Measurements from ENCODE around the gene MCTP1.

MCTP1 gene

DNA sequence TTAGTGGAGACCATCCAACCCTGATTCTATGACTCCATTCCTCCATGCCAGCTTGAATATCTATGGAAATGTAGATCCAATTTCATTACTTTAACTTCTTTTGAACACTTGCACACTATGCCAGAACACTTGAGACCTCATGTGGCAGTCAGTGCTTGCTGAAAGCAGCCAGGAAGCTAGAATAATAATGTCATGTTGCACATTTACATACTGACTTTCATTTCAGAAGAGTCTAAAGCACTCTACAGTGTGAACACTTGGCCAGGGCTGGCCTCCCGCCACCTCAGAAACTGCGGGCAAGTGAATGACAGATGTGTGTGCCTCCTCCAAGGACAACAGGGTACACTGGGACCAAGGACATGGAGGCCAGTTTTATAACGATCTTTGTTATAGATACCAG is 569.1 kb downstream of the MCTP1 start:
- peak in 1 of 58 donors; percentile 2 for DNase-seq

DNA sequence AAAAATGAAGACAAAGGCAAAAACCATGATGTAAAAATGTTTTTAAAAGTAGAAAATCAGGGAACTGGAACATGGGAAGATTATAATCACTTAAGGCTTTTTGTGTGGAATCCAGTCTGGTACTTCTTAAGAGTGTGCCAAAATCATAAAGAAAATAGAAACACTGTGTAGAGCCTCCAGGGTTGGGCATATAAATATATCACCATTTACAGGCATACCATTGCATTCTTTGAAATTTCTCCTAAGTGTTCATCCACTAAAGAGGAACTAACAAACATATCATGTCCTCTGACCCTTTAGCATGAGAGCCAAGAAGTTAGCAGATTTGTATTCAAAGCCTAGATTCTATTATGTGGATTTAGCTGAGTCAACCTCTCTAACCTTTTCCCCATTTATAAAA is 573.1 kb downstream of the MCTP1 start:
- no peak for DNase-seq

- no peak for DNase-seq
Measured at GRCh38 chr5:94709277-94709676, 575.6 kb downstream of the MCTP1 start.

DNA sequence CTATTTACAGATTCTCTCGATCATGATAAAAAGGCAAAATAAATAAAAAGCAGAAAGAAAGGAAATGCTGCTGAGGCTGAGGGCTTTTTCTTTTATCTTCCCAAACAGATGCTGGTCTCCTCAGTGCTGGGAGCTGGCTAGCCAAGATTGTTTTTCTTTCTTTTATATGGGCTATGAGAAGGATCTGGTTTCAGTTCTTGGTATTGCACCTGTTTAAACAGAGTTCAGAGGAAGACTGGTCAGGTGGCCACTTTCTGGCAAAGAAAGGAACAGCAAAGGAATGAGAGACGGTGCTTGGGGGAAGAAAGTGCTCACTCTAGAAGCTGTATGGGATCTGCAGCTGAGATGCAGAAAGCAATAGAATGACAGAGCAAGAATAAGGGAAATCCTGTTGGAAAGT is 577.5 kb downstream of the MCTP1 start:
- no peak for DNase-seq

DNA sequence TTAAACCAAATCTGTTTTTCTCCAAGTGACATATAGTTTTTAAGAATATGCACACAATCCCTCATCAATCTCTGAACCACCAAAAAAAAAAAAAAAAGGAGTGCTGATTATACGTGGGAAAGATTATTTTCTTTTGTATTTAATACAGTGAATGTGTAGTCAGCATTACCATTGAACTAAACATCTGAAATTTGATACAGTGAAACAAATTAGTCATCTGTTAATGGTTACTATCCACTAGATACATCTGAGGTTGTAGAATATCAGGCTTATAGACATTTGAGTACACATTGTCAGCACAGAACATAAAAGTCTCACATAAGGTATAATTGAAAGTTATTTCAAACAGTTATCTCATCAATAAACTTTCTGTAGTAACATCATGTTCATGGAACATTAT is 579.5 kb downstream of the MCTP1 start:
- DNase-seq, result no peak

- no peak for DNase-seq
Measured at GRCh38 chr5:94702729-94703128, 582.2 kb downstream of the MCTP1 start.

DNA sequence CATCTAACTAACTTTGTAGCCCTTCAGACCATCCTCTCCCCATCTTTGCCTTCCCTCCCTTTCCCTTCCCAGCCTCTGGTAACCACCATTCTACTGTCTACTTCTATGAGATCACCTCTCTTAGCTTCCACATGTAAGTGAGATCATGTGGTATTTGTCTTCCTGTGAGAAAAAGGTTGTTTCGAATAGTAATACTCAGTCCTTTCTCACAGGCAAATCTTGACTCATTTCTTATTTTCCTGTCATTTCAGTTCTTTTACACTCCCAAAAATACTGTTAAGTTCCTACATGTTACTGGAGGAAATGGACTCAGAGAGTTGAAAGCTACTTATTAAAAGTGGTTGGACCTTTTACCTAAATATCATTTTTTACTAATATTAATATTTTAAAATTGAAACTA is 584.3 kb downstream of the MCTP1 start:
- DNase-seq, result no peak

- DNase-seq, result no peak
Measured at GRCh38 chr5:94699562-94699961, 585.3 kb downstream of the MCTP1 start.

DNA sequence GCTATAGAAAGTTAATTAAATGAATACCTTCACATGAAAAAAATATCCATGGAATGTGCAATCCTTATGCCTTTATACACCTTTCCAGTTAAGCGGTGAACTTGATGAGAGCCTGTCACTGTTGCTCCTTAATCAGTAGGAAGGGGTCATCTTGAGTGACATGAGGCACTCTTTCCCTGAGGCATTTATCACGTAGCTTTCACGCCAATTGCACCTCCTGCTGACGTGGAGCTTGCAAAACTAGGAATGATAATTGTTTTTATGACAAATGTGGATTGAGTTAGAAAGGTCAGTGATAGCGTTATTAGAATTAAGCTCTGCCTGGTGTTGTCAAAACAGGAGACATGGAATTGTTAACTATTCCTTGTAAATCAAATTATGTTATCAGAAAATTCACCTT is 586.7 kb downstream of the MCTP1 start:
- DNase-seq, result no peak

GRCh38 chr5:94694671-94695070 is 590.2 kb downstream of the MCTP1 start:
- no peak for DNase-seq

DNA sequence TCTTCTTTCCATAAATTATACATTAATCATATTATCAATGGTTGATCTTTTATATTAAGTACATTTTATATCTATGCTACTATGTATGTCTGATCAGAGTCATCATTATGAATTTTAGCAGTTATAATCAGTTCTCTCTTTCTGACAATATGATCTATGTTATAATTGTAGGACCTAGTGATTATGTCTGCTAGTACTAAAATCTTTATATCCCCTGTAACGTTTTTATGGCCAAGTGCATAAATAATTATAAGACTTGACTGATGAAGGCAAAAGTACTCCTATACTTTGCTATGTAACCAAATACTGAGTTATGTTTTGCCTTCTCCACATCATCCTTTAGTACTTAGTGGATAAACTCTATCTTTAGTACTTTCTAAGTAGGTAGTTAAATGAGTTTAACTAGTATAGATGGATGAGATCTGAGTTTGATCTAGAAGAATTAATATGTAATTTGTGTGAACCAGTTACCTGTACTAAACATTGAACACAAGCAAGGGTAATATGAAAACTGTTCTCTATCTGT is 591.0 kb downstream of the MCTP1 start:
- DNase-seq, result no peak

DNA sequence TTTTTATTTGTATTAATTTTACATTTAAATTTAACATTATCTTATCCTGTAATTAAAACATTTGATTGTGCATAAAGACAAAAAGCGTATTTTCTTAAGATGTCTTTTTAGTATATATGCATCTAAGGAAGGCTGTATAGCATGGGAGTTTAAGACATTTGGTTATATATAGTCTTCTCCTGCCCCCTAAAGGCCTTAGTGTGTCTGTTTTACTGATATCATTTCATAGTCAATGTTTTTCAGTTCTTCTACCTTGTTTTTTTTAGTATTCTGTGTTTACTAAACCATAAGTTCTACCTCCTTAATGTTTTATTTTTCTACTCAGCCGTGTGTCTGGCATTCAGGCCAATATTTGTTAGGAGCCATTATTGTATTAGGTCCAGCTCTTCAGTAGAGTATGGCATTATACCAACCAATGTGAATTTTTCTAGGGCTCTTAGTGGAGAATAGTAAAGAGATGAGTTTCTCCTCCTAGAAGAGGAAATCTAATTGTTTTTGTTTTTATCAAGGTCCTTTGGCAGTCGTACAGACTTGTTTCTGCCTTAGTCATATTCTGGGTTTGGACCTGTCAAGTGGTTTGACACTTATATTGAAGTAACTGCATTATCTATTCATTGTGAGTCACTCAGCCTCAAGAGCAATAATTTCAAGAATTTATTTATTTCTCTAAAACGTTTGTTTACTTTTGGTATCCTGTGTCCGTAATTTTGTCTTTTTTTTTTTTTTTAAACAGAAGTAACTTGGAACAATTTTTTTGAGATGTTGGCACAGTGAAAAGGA is 591.7 kb downstream of the MCTP1 start:
- no peak for DNase-seq

DNA sequence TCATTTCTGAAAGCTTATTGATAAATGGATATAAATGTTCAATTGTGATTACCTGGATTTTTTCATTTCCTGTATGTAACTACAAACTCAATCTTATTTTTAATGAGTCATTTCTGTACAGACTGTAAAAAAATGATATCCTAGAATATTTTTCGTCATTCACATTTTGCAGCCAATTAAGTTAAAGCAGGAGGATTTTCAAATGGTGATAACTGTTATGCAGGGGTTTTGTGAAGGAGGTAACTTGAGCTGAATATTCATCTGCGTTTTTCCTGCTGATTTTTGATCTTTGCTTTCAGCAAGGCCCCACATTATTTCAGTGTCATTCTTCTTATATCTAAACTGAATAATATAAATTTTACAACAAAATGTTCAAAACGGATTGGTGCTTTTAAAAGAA is 592.3 kb downstream of the MCTP1 start:
- DNase-seq, result no peak

DNA sequence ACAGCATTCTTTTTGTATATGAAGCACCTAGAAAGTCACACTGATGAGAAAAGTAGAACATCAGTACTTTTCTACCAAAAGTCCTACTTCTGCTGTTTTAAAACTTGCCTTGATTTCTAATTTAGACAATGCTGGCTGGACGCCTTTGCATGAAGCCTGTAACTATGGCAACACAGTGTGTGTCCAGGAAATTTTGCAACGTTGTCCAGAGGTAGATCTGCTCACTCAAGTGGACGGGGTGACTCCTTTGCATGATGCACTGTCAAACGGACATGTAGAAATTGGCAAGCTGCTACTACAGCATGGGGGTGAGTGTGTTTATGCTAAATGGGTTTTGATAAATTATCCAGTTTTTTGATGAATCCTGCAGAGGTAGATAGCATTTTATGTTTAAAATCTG is 592.9 kb downstream of the MCTP1 start:
- peak in 22 of 58 donors; percentile 2 to 41 (median 12) for DNase-seq

DNA sequence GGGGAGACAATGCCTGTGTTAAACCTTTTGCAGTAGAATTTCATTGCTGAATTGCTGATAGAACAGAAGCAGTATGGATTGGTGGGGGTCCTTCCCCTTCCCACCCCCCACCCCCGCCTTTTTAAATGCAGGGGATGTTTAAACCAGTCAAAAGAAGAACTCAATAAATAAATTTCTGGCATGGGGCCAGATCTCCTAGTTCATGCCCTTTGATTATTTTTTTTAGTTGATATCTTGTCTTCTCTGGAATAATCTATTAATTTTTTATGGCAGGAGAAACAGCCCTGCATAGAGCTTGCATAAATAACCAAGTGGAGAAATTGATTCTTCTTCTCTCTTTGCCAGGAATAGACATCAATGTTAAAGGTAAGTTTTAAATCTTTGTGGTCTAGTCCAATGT is 593.6 kb downstream of the MCTP1 start:
- DNase-seq, result no peak

- DNase-seq, result peak in 1 of 58 donors; percentile 4
Measured at GRCh38 chr5:94690778-94691177, 594.1 kb downstream of the MCTP1 start.

GRCh38 chr5:94689908-94690307 is 595.0 kb downstream of the MCTP1 start:
- no peak for DNase-seq

- no peak for DNase-seq
Measured at GRCh38 chr5:94682814-94683520, 601.9 kb downstream of the MCTP1 start.

DNA sequence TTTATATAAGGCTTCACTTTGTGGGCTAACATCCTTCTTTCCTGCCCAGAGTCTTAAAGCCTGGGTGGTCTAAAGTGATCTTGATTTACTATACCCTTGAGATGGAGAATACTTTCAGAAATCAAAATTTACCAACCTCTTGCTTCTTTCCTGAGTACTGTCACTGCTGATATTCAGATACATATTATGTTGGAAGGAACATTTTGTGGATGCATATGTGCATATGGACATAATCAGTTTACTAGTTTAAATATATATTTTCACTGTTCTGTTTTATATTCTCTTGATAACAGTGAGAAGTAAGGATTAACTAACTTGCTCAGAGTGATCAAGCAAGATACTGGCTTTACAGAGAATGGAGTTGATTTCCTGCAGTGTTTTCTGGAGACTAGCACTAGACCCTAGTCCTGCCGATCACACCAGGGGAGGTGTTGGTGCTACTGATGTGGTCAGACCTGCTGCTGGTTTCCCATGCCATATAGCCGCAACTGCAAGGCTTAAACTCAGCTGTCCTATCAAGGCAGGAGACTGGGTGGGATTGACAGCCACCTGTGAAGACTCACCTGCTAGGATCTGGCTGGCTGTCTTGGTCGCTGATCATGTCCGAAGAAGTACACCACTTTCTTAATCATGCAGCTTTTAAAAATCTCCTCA is 608.8 kb downstream of the MCTP1 start:
- no peak for DNase-seq

DNA sequence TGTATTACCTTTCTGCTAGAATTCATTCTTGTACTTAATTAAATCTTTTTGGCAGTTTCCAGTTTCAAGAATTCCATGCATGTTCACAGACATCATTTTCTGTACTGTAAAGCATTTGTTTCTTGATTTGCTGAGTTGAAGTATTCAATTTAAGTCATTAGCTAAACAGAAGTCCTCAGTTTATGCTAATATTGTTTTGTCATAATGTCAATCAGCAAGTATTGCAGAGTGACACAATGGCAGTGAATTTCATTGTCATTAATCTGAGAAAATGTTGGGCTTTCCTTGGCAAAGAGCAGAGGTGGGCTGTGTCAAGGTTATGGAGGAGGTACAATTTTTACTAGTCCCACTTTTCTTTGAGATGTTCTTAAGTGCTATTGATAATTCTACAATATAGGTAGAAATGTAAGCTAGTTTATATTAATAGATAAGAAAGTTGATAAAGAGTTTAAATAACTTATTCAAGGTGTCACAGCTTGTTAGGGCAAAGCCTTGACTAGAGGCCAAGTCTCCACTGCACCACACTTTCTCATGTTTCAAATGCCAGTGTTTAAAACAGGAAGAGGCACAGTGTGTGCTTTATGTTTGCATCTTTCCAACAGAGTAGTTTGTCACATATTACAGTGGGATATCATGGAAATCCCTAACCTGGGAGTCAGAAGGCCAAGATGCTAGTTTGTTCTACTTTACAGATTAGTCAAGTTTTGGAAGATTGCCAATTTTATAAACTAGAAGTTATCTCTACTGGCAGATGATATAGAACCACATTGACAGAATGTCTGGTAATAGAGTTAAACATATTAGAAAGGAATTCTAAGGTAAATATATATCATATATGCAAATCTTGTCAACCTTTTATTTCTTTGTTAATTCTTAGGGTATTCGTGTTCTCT is 610.2 kb downstream of the MCTP1 start:
- no peak for DNase-seq

DNA sequence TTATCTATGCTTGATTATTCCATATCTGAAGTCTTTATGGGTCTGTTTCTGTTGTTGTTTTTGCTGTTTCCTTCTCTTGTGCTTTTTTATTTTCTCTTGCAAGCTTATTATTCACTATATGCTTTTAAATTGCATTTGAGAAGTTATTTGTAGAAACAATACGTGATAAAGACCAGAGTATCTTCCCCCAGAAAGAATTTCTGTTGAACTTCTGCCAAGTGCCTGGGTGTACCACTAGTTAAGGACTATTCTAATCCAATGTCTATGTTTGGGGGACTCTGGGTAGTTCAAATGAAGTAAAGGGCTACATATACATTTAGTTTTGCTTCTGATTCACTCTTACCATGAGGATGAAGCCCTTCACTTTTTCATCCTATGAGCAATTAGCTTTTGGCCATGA is 612.1 kb downstream of the MCTP1 start:
- DNase-seq, result no peak
